Esophagus (tissue), 2 donors: ENCODE data around the gene NES. TPM values are rescaled to one million over a fixed set of nuclear protein-coding genes. Genes with fewer than 3 reads are reported as not detected.
A peak's percentile ranks its signal among the peaks of the same experiment; 100 is the strongest.

ENCODE experiments used
- H3K27ac ChIP-seq, 2 donors: one replicate each; pipeline ENCODE4 v1.5.1; 2013; ENCODE audit warnings: low read depth in 2 of 2, mild to moderate bottlenecking in 2 of 2, inconsistent platforms in 1 of 2, low read length in 1 of 2, moderate library complexity in 1 of 2
- H3K27me3 ChIP-seq, 2 donors: one replicate each; pipeline ENCODE4 v1.6.1; 2013; ENCODE audit warnings: low read length in 2 of 2, control low read depth in 1 of 2, mild to moderate bottlenecking in 1 of 2; ENCODE audit not compliant: insufficient read depth in 2 of 2, control insufficient read depth in 1 of 2
- H3K36me3 ChIP-seq, 2 donors: one replicate each; pipeline ENCODE4 v1.6.1; 2013; ENCODE audit warnings: low read length in 1 of 2; ENCODE audit not compliant: control insufficient read depth in 2 of 2, insufficient read depth in 2 of 2
- H3K4me1 ChIP-seq, 2 donors: one replicate each; pipeline ENCODE4 v1.6.1; 2013; ENCODE audit warnings: low read length in 1 of 2; ENCODE audit not compliant: control insufficient read depth in 2 of 2, insufficient read depth in 2 of 2
- H3K4me3 ChIP-seq, 2 donors: one replicate each; pipeline ENCODE4 v1.5.1; 2013; ENCODE audit warnings: low read length in 2 of 2, mild to moderate bottlenecking in 2 of 2, low read depth in 1 of 2, moderate library complexity in 1 of 2
- H3K9me3 ChIP-seq, 2 donors: one replicate each; pipeline ENCODE4 v1.6.1; 2013; ENCODE audit warnings: mild to moderate bottlenecking in 2 of 2, low read depth in 1 of 2, low read length in 1 of 2, moderate library complexity in 1 of 2; ENCODE audit not compliant: control insufficient read depth in 2 of 2, insufficient read depth in 1 of 2
- WGBS, 2 donors: extraction: QIAGEN DNeasy Blood & Tissue Kit; methylation state at CpG; one replicate each; pipeline ENCODE4 v1.1.7; 2013; 5-methylcytosine and 5-hydroxymethylcytosine counted together
- polyA plus RNA-seq, 2 donors: library from polyadenylated mRNA; stranded (reverse); fragments of 200-250 nt; gene quantifications; one replicate each; pipeline ENCODE4 v1.2.3, GENCODE V29; 2013
- donor health status: healthy with polysubstance abuse.
- donor health status: Bipolar disorder and iron deficiency.

NES gene
- polyA plus RNA-seq, 2 donors, result 2.4 to 3.0 TPM

- Histone ChIP-seq H3K4me3 (no peak overlapping the region), H3K36me3 (no peaks in the 10 kb centered on the region), H3K27me3 (no peaks in the 10 kb centered on the region), H3K27ac (peak overlapping the region; percentile 88), H3K9me3 (no peaks in the 10 kb centered on the region), H3K4me1 (peaks cover 0 to 38% of the 10 kb centered on the region in 2 donors)
- 41 to 45% methylated on average over 16 of the region's 16 CpGs for WGBS, 2 donors
Observed at GRCh38 chr1:156692925-156693847, 16.0 kb upstream of the NES start.

- Histone ChIP-seq H3K4me3 (peak overlapping the region in 1 of 2 donors; percentile 5), H3K27me3 (no peaks in the 10 kb centered on the region), H3K27ac (peak overlapping the region; percentile 88), H3K4me1 (peaks cover 0 to 37% of the 10 kb centered on the region in 2 donors), H3K36me3 (no peaks in the 10 kb centered on the region), H3K9me3 (no peaks in the 10 kb centered on the region)
- 10 to 13% methylated on average over 13 of the region's 13 CpGs for WGBS, 2 donors
Observed at GRCh38 chr1:156692441-156692924, 15.3 kb upstream of the NES start.

GRCh38 chr1:156691665-156692440, 14.6 kb upstream of the NES start:
- H3K36me3 ChIP-seq, result no peaks in the 10 kb centered on the region
- 24 to 28% methylated on average over 20 of the region's 20 CpGs for WGBS, 2 donors
- no peaks in the 10 kb centered on the region for H3K27me3 ChIP-seq
- H3K4me3 ChIP-seq, result peak overlapping the region in 1 of 2 donors; percentile 5
- H3K4me1 ChIP-seq, result peaks cover 0 to 36% of the 10 kb centered on the region in 2 donors
- peak overlapping the region; percentile 88 for H3K27ac ChIP-seq
- no peaks in the 10 kb centered on the region for H3K9me3 ChIP-seq

GRCh38 chr1:156691191-156691590, 14.0 kb upstream of the NES start:
- no peaks in the 10 kb centered on the region for H3K9me3 ChIP-seq
- peak overlapping the region; percentile 88 for H3K27ac ChIP-seq
- no peaks in the 10 kb centered on the region for H3K27me3 ChIP-seq
- H3K4me3 ChIP-seq, result no peak overlapping the region
- no peaks in the 10 kb centered on the region for H3K36me3 ChIP-seq
- H3K4me1 ChIP-seq, result peaks cover 0 to 36% of the 10 kb centered on the region in 2 donors
- WGBS, 2 donors, result 70 to 77% methylated on average over 10 of the region's 10 CpGs

- no peaks in the 10 kb centered on the region for H3K36me3 ChIP-seq
- H3K4me3 ChIP-seq, result no peak overlapping the region
- peak overlapping the region; percentile 88 for H3K27ac ChIP-seq
- H3K27me3 ChIP-seq, result no peaks in the 10 kb centered on the region
- WGBS, 2 donors, result 62 to 70% methylated on average over 8 of the region's 8 CpGs
- H3K4me1 ChIP-seq, result peaks cover 0 to 36% of the 10 kb centered on the region in 2 donors
- no peaks in the 10 kb centered on the region for H3K9me3 ChIP-seq
Observed at GRCh38 chr1:156690675-156691036, 13.4 kb upstream of the NES start.

- Histone ChIP-seq H3K27me3 (no peaks in the 10 kb centered on the region), H3K9me3 (no peaks in the 10 kb centered on the region), H3K4me1 (peaks cover 0 to 36% of the 10 kb centered on the region in 2 donors), H3K4me3 (no peak overlapping the region), H3K27ac (peak overlapping the region; percentile 88), H3K36me3 (no peaks in the 10 kb centered on the region)
- WGBS, 2 donors, result 22 to 27% methylated on average over 10 of the region's 10 CpGs
Observed at GRCh38 chr1:156689953-156690674, 12.9 kb upstream of the NES start.

- Histone ChIP-seq H3K4me3 (no peak overlapping the region), H3K4me1 (peaks cover 0 to 31% of the 10 kb centered on the region in 2 donors), H3K27me3 (no peaks in the 10 kb centered on the region), H3K36me3 (no peaks in the 10 kb centered on the region), H3K27ac (peak overlapping the region in 1 of 2 donors; percentile 15), H3K9me3 (no peaks in the 10 kb centered on the region)
- WGBS, 2 donors, result 2% methylated on average over 23 of the region's 23 CpGs
Observed at GRCh38 chr1:156689035-156689952, 12.1 kb upstream of the NES start.

GRCh38 chr1:156684227-156684782, 7.1 kb upstream of the NES start:
- Histone ChIP-seq H3K4me3 (no peak overlapping the region), H3K36me3 (no peaks in the 10 kb centered on the region), H3K9me3 (no peaks in the 10 kb centered on the region), H3K27ac (no peak overlapping the region), H3K27me3 (no peaks in the 10 kb centered on the region), H3K4me1 (no peaks in the 10 kb centered on the region)
- WGBS, 2 donors, result 55 to 59% methylated on average over 5 of the region's 5 CpGs
